Measurements from ENCODE around the gene TAP1. TPM values are rescaled to one million over a fixed set of nuclear protein-coding genes. Genes with fewer than 3 reads are reported as not detected.

The TAP1 gene
- total RNA-seq, 1 donor from 2014 or later, result 28.2 TPM

- peaks cover 9% of the 10 kb centered on the region for H3K36me3 ChIP-seq (ENCODE audit: control insufficient read depth, insufficient read depth, low read length)
- DNase-seq (ENCODE audit: low read depth), result peak; percentile 68
- no peak overlapping the region for H3K4me3 ChIP-seq (ENCODE audit: low read depth, low read length)
- FAIRE-seq, result peak; percentile 72
- TF ChIP-seq CTCF (IDR thresholded peaks at IDR 0.05; ENCODE audit: insufficient read depth, low read length, severe bottlenecking), result peak; percentile 46
- H3K27me3 ChIP-seq (ENCODE audit: control insufficient read depth, insufficient read depth, low read length), result no peaks in the 10 kb centered on the region
These were observed 27.5 kb downstream of the TAP1 start for GRCh38 chr6:32825966-32826365.

GRCh38 chr6:32819729-32820128 lies 33.8 kb downstream of the TAP1 start:
- Histone ChIP-seq H3K36me3 (ENCODE audit: control insufficient read depth, insufficient read depth, low read length) (no peaks in the 10 kb centered on the region), H3K27me3 (ENCODE audit: control insufficient read depth, insufficient read depth, low read length) (no peaks in the 10 kb centered on the region), H3K4me3 (ENCODE audit: low read depth, low read length) (no peak overlapping the region)
- no peak for TF ChIP-seq CTCF (IDR thresholded peaks at IDR 0.05; ENCODE audit: insufficient read depth, low read length, severe bottlenecking)
- DNase-seq (ENCODE audit: low read depth) (peak; percentile 95), FAIRE-seq (peak; percentile 98)

GRCh38 chr6:32818867-32819266 lies 34.6 kb downstream of the TAP1 start:
- Histone ChIP-seq H3K36me3 (ENCODE audit: control insufficient read depth, insufficient read depth, low read length) (no peaks in the 10 kb centered on the region), H3K27me3 (ENCODE audit: control insufficient read depth, insufficient read depth, low read length) (no peaks in the 10 kb centered on the region), H3K4me3 (ENCODE audit: low read depth, low read length) (no peak overlapping the region)
- DNase-seq (ENCODE audit: low read depth) (no peak), FAIRE-seq (no peak)
- no peak for TF ChIP-seq CTCF (IDR thresholded peaks at IDR 0.05; ENCODE audit: insufficient read depth, low read length, severe bottlenecking)

- Histone ChIP-seq H3K4me3 (ENCODE audit: low read depth, low read length) (no peak within 1 kb of the TSS), H3K27me3 (ENCODE audit: control insufficient read depth, insufficient read depth, low read length) (no peaks in the 10 kb centered on the region), H3K36me3 (ENCODE audit: control insufficient read depth, insufficient read depth, low read length) (no peaks in the 10 kb centered on the region)
- FAIRE-seq, result peak; percentile 52
- TF ChIP-seq CTCF (IDR thresholded peaks at IDR 0.05; ENCODE audit: insufficient read depth, low read length, severe bottlenecking), result no peak
- DNase-seq (ENCODE audit: low read depth), result peak; percentile 83
These were observed 36.7 kb downstream of the TAP1 start, which contains the start of gene HLA-DOB for GRCh38 chr6:32816746-32817204. TSS of gene HLA-DOB (minus strand) at chr6:32817002. CDS start at chr6:32816951, 51 bp downstream.

- Histone ChIP-seq H3K27me3 (ENCODE audit: control insufficient read depth, insufficient read depth, low read length) (no peaks in the 10 kb centered on the region), H3K4me3 (ENCODE audit: low read depth, low read length) (no peak overlapping the region), H3K36me3 (ENCODE audit: control insufficient read depth, insufficient read depth, low read length) (no peaks in the 10 kb centered on the region)
- FAIRE-seq (no peak), DNase-seq (ENCODE audit: low read depth) (no peak)
- TF ChIP-seq CTCF (IDR thresholded peaks at IDR 0.05; ENCODE audit: insufficient read depth, low read length, severe bottlenecking), result no peak
These were observed 37.5 kb downstream of the TAP1 start for GRCh38 chr6:32815996-32816395.

GRCh38 chr6:32815115-32815514 lies 38.4 kb downstream of the TAP1 start:
- H3K4me3 ChIP-seq (ENCODE audit: low read depth, low read length), result no peak overlapping the region
- no peaks in the 10 kb centered on the region for H3K36me3 ChIP-seq (ENCODE audit: control insufficient read depth, insufficient read depth, low read length)
- FAIRE-seq, result no peak
- H3K27me3 ChIP-seq (ENCODE audit: control insufficient read depth, insufficient read depth, low read length), result no peaks in the 10 kb centered on the region
- no peak for TF ChIP-seq CTCF (IDR thresholded peaks at IDR 0.05; ENCODE audit: insufficient read depth, low read length, severe bottlenecking)
- no peak for DNase-seq (ENCODE audit: low read depth)
